ENCODE results near the gene GABRD.

GABRD gene

DNA sequence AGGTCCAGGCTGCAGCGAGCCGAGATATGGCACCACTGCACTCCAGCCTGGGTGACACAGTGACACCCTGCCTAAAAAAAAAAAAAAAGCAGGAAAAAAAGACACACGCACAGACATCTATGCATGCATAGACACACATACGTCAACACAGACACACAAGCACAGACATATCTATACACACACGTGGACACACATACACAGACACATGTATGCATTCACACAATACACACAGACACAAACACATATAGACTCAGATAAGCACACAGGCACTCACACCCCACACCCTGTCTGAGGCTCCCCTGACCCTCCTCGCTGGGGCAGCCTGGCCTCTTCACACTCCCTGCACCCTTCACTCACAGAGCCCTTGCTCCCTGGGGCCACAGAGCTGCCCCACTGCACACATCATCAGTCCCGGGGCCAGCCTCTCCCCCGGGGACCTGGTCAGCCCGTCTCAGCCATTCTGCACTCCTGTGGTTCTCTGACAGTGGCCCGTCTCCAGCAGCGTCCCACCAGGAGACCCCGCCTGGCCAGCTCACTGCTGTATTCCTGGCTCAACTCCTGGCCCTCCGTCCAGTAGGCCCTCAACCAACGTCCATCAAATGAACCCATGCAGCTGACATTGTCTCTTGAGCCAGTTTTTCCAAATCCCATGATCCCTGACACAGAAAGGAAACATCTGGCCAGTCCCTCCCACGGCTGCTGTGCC, 26.5 kb downstream of the GABRD start:
- H3K4me3 ChIP-seq (replicated peaks; ENCODE audit: low read depth, low read length) = no peak overlapping the region
- DNase-seq (ENCODE audit: extremely low read depth, insufficient read length) = no peak
- TF ChIP-seq CTCF (IDR thresholded peaks at IDR 0.05; ENCODE audit: insufficient read depth, low read length, poor library complexity, severe bottlenecking) = no peak
- no peaks in the 10 kb centered on the region for H3K36me3 ChIP-seq (ENCODE audit: control insufficient read depth, insufficient read depth, low read length)
- no peaks in the 10 kb centered on the region; the same call in none of the 2 replicates for H3K27me3 ChIP-seq (replicated peaks; ENCODE audit: control insufficient read depth, insufficient read depth, low read length)

DNA sequence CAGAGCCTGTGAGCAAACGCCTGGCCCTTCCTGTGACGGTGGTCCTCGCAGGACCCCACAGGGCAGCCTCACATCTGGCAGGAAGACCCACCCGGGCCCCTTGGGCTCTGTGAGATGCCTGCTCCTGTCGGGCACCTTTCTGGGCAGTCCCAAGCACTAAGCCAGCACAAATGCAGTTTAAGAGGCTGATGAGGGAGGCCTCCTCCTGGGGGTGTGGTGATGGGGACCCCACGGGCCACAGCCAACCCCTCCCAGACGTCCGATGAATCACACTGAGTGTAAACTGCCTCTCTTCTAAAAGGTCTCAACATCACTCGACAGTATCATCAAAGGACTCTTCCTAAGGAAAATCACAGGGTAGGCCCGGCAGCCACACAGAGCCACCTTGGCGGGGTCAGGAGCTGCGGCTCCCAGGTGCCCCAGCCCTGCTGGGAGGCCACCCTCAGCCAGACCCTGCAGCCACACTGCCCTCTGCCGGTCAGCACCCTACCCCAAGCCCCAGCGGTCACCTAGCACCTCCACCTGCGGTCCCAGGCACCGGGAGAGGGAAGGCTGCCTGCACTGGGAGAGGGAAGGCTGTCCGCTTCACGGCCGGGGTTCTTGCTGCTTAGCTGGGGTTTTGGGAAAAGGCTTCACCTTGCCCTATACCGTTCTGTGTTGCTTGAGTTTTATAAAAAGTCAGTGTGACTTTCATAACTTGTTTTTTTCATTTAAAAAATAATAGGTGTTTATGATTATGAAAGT, 27.2 kb downstream of the GABRD start:
- Histone ChIP-seq H3K36me3 (ENCODE audit: control insufficient read depth, insufficient read depth, low read length) (no peaks in the 10 kb centered on the region), H3K4me3 (replicated peaks; ENCODE audit: low read depth, low read length) (no peak overlapping the region), H3K27me3 (replicated peaks; ENCODE audit: control insufficient read depth, insufficient read depth, low read length) (no peaks in the 10 kb centered on the region; the same call in none of the 2 replicates)
- peak; percentile 54 for DNase-seq (ENCODE audit: extremely low read depth, insufficient read length)
- TF ChIP-seq CTCF (IDR thresholded peaks at IDR 0.05; ENCODE audit: insufficient read depth, low read length, poor library complexity, severe bottlenecking) = peak; percentile 76

- TF ChIP-seq CTCF (IDR thresholded peaks at IDR 0.05; ENCODE audit: insufficient read depth, low read length, poor library complexity, severe bottlenecking) = no peak
- no peak for DNase-seq (ENCODE audit: extremely low read depth, insufficient read length)
- H3K4me3 ChIP-seq (replicated peaks; ENCODE audit: low read depth, low read length) = no peak overlapping the region
- no peaks in the 10 kb centered on the region; the same call in none of the 2 replicates for H3K27me3 ChIP-seq (replicated peaks; ENCODE audit: control insufficient read depth, insufficient read depth, low read length)
- no peaks in the 10 kb centered on the region for H3K36me3 ChIP-seq (ENCODE audit: control insufficient read depth, insufficient read depth, low read length)
Measured at GRCh38 chr1:2046953-2047748, 28.0 kb downstream of the GABRD start.

DNA sequence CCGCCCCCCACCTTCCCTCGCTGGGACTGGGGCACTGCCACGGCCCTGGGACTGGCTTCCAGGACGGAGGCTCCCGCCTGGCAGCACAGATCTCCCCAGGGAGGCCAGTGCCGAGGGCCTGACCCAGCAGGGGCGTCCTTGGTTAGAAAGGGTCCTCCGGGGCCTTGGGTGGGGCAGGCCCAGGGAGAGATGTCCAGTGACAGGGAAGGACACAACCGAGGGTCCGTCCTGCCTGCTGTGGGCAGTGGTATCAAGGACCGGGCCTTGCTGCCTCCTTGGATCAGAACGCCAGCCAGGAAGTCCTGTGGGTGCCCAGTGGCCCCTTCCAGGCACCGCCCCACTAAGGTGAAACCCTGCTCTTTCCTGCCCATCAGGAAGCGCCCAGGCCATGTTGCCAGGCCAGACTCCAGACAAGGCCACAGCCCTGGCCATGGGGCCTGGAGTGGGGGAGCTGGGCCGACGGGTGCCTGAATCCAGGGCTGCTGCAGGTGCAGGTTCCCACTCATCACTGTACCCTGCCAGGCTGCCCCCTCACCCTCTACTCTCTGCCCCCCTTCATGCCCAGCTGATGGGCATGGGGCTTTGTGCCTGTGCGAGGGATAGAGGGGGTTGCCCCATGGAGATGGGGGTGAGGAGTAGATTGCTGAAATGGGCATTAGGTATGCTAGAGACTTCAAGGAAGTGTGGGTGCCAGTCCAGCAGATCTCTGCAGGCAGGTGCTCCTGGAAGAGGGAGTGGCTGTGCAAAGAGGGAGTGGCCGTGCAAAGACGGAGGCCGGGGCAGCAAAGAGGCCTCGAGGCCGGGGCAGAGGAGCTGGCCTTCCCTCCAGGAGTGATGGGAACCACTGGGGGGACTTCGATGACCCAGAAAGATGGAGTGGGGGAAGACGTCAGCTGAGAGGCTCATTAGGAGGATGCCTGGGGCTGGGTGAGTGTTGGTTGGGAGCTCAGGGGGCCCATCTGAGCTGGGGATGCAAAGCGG, 28.9 kb downstream of the GABRD start:
- no peaks in the 10 kb centered on the region for H3K36me3 ChIP-seq (ENCODE audit: control insufficient read depth, insufficient read depth, low read length)
- DNase-seq (ENCODE audit: extremely low read depth, insufficient read length) = no peak
- no peak for TF ChIP-seq CTCF (IDR thresholded peaks at IDR 0.05; ENCODE audit: insufficient read depth, low read length, poor library complexity, severe bottlenecking)
- no peak overlapping the region for H3K4me3 ChIP-seq (replicated peaks; ENCODE audit: low read depth, low read length)
- no peaks in the 10 kb centered on the region; the same call in none of the 2 replicates for H3K27me3 ChIP-seq (replicated peaks; ENCODE audit: control insufficient read depth, insufficient read depth, low read length)

DNA sequence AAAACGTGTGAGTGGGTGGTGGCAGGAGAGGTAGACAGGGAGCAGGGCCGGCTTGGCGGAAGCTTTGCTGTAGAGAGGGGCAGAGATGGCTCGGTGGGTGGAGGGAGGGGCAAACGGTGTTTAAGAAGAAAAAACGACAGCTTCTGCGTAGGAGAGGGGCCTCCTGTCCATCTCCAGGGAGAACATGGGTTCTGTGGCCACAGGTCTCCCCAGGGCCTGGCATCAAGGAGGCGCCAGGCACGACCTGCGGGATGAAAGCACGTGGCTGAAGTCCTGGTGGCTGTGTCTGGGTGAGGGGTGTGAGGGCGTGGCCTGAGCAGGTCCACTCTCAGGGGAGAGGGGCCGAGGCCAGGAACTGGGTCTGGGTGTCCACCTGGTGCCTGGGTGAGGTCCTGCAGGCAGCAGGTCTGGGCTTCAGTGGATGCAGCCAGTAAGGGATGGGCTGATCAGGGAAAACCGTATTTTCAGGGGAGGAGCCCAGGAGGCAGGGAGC, 30.1 kb downstream of the GABRD start:
- no peak overlapping the region; the same call in 1 of the 2 replicates for H3K4me3 ChIP-seq (replicated peaks; ENCODE audit: low read depth, low read length)
- no peaks in the 10 kb centered on the region; the same call in 1 of the 2 replicates for H3K27me3 ChIP-seq (replicated peaks; ENCODE audit: control insufficient read depth, insufficient read depth, low read length)
- peak; percentile 44 for DNase-seq (ENCODE audit: extremely low read depth, insufficient read length)
- no peaks in the 10 kb centered on the region for H3K36me3 ChIP-seq (ENCODE audit: control insufficient read depth, insufficient read depth, low read length)
- TF ChIP-seq CTCF (IDR thresholded peaks at IDR 0.05; ENCODE audit: insufficient read depth, low read length, poor library complexity, severe bottlenecking) = no peak

Data from GM06990 (cell line).